Neural crest cell (in vitro differentiated cells): ENCODE results near the gene ABCA1. TPM values are rescaled to one million over a fixed set of nuclear protein-coding genes. Genes with fewer than 3 reads are reported as not detected.
A peak's percentile ranks its signal among the peaks of the same experiment; 100 is the strongest.

ENCODE experiments used
- DNase-seq: peaks from one replicate; pipeline ENCODE4 v3.0.0; 2021; ENCODE audit warnings: low read depth, mixed read lengths, low spot score
- H3K27ac Mint-ChIP-seq: one replicate; pipeline ENCODE4 v1.8.0; 2021; ENCODE audit warnings: mild to moderate bottlenecking, mixed read lengths; ENCODE audit not compliant: unreplicated experiment
- H3K27me3 Mint-ChIP-seq: 2 replicates; pipeline ENCODE4 v1.8.0; 2021; ENCODE audit warnings: low read depth, mild to moderate bottlenecking, mixed read lengths
- H3K36me3 Mint-ChIP-seq: 2 replicates; pipeline ENCODE4 v1.8.0; 2021; ENCODE audit warnings: low read depth, mild to moderate bottlenecking, mixed read lengths
- H3K4me1 Mint-ChIP-seq: 2 replicates; pipeline ENCODE4 v1.8.0; 2021; ENCODE audit warnings: mixed read lengths
- H3K4me3 Mint-ChIP-seq: one replicate; pipeline ENCODE4 v1.8.0; 2021; ENCODE audit warnings: mild to moderate bottlenecking, mixed read lengths
- H3K9me3 Mint-ChIP-seq: 2 replicates; pipeline ENCODE4 v1.8.0; 2021; ENCODE audit warnings: mixed read lengths
- total RNA-seq: library from RNA; stranded (reverse); gene quantifications from 2 replicates; pipeline ENCODE4 v1.2.1, GENCODE V29; 2021
- TF ChIP-seq, protein P1 (sequence below): fragments of 200-600 bp; sonication (generic); conservative IDR thresholded peaks from 2 replicates; pipeline ENCODE4 v1.5.0; 2021; ENCODE audit warnings: antibody characterized with exemption, mild to moderate bottlenecking

Gene ABCA1
- total RNA-seq, 1 donor from 2014 or later, result 6.5 TPM

DNA sequence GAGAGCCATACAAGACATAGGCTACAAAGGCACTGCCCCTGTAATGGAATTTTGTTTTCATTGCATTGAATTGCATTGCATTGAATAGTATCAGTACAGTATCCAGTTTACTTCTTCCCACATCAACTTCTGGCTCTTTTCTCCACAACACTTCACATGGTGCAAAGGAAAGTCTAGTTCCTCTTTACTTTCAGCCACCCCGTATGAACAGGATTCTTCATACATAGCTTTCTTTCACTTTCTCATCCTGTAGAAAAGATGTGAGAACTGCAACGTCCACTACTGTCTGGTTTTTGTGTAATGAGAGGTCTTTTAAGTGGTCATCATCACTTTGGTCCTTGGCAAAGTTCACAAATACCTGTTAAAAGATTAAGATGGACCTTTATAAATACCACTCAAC, 143.9 kb downstream of the ABCA1 start:
- Mint-ChIP-seq H3K4me1 (no peaks in the 10 kb centered on the region), H3K27me3 (no peaks in the 10 kb centered on the region), H3K36me3 (no peaks in the 10 kb centered on the region), H3K27ac (no peak overlapping the region), H3K9me3 (no peaks in the 10 kb centered on the region), H3K4me3 (no peak overlapping the region)
- TF ChIP-seq, protein P1, sequence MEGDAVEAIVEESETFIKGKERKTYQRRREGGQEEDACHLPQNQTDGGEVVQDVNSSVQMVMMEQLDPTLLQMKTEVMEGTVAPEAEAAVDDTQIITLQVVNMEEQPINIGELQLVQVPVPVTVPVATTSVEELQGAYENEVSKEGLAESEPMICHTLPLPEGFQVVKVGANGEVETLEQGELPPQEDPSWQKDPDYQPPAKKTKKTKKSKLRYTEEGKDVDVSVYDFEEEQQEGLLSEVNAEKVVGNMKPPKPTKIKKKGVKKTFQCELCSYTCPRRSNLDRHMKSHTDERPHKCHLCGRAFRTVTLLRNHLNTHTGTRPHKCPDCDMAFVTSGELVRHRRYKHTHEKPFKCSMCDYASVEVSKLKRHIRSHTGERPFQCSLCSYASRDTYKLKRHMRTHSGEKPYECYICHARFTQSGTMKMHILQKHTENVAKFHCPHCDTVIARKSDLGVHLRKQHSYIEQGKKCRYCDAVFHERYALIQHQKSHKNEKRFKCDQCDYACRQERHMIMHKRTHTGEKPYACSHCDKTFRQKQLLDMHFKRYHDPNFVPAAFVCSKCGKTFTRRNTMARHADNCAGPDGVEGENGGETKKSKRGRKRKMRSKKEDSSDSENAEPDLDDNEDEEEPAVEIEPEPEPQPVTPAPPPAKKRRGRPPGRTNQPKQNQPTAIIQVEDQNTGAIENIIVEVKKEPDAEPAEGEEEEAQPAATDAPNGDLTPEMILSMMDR, result no peak
- DNase-seq, result no peak

DNA sequence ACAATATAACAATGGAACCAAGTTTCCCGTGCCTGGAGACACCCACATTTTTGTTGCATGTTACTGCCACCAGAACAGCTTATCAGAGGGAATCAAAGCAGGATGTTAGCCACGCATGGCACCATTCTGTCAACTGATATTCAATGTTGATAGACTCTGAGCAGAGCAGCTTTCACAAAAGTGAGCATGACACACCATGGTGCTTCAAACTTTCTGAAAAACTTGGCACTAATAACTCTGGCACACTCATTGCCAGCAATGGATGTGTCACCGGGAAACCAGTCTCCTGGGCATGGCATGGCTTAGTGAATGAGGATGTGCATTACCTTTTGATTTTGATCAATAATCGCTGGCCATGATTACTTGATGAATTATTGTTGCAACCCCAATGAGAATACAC, 144.4 kb downstream of the ABCA1 start:
- DNase-seq, result no peak
- Mint-ChIP-seq H3K36me3 (no peaks in the 10 kb centered on the region), H3K4me1 (no peaks in the 10 kb centered on the region), H3K9me3 (no peaks in the 10 kb centered on the region), H3K4me3 (no peak overlapping the region), H3K27ac (no peak overlapping the region), H3K27me3 (no peaks in the 10 kb centered on the region)
- TF ChIP-seq, protein P1, result no peak

DNA sequence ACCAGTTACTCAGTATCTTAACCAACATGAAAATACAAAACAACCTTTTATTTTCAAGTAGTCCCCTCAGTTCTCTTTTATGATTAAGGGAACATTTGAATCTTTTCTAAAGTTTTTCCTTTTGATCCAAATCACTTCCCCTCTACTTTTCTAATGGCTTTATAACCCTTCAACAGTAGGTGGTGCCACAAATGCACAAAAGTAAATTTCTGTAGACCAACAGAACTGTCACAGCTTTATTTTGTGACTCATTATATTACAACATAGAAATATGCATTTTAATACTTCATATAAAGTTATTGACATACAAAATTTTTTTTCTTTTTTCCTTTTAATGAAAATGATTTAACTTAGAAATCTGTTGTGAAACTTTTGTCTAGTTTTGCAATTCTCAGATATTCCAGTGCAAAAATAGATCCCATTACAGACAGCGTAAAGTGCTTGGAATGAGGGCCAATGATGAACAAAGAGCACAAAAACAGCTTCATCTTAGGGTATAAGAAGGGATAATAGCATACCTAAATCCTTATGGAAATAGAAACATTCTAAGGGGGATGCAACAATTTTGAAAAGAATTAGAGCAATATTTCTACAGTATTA, 147.1 kb downstream of the ABCA1 start:
- no peaks in the 10 kb centered on the region for H3K27me3 Mint-ChIP-seq
- H3K4me3 Mint-ChIP-seq, result no peak overlapping the region
- H3K4me1 Mint-ChIP-seq, result no peaks in the 10 kb centered on the region
- no peaks in the 10 kb centered on the region for H3K9me3 Mint-ChIP-seq
- no peak for DNase-seq
- no peak overlapping the region for H3K27ac Mint-ChIP-seq
- TF ChIP-seq, protein P1, result peak; percentile 65
- no peaks in the 10 kb centered on the region for H3K36me3 Mint-ChIP-seq

DNA sequence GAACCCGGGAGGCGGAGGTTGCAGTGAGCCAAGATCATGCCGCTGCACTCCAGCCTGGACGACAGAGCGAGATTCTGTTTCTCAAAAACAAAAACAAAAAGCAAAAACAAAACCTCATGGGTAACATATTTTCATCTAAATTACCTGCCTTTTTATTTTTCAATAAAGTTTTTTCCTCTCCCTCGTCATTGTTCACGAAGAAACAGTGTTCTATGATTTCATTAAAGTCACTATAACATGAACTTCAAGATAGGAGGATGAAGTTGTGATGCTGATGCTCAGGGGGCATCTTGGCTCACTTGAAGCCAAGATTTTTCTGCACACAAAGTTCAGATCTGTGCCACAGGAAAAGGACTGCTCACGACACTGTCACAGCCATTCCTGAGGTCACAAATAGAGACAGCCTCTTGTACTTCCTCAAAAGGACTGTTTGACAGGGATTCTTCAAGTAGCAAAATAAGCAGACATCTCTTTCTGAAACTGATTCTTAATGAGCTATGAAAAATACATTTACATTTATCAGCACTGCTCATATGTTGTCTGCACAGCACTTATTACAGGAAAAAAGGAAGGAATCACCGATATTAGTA, 147.9 kb downstream of the ABCA1 start:
- H3K27me3 Mint-ChIP-seq, result no peaks in the 10 kb centered on the region

DNA sequence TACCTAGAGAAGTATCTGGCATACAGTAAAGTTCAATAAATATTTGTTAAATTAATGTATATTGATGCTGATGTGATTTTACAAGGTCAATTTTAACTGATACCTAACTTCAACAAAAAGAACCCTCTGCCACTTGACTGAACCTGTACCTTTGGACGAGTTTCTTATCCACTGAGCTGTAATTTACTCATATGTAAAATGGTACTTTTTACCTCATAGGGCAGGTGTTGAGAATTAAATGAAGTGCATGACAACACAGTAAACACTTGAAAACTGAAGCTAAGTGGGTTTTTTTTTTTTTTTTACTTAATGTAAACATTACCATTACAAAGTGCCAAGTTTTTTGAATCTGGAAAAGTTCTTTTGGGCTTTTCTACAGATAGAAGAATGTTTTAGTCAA, 148.6 kb downstream of the ABCA1 start:
- Mint-ChIP-seq H3K4me1 (no peaks in the 10 kb centered on the region), H3K9me3 (no peaks in the 10 kb centered on the region), H3K27me3 (no peaks in the 10 kb centered on the region), H3K27ac (no peak overlapping the region), H3K4me3 (no peak overlapping the region), H3K36me3 (no peaks in the 10 kb centered on the region)
- no peak for DNase-seq
- TF ChIP-seq, protein P1, result no peak

More for the DNA sequence above, 147.9 kb downstream of the ABCA1 start:
- no peaks in the 10 kb centered on the region for H3K9me3 Mint-ChIP-seq
- H3K4me3 Mint-ChIP-seq, result no peak overlapping the region
- DNase-seq, result no peak
- TF ChIP-seq, protein P1, result no peak
- no peaks in the 10 kb centered on the region for H3K4me1 Mint-ChIP-seq
- H3K36me3 Mint-ChIP-seq, result no peaks in the 10 kb centered on the region
- H3K27ac Mint-ChIP-seq, result no peak overlapping the region
